Suprapubic skin (tissue), 3 donors: ENCODE data around the gene ANO9.

Experiments
- EP300 ChIP-seq: sonication (generic); formaldehyde crosslinking; IDR thresholded peaks from one replicate; pipeline ENCODE4 v1.6.1; 2017; ENCODE audit warnings: antibody characterized with exemption
- POLR2A ChIP-seq, 2 donors: fragments of 450-650 bp; IDR thresholded peaks; one replicate each; pipeline ENCODE4 v1.6.1; 2017; ENCODE audit warnings: antibody characterized with exemption in 2 of 2, mild to moderate bottlenecking in 2 of 2, moderate library complexity in 2 of 2
- TF ChIP-seq, protein P1 (sequence below), 2 donors: fragments of 200-600 bp in 1 of 2; fragments of 450-650 bp in 1 of 2; sonication (generic) in 1 of 2; IDR thresholded peaks; one replicate each; pipeline ENCODE4 v1.5.1; 2016 to 2019; ENCODE audit warnings: antibody characterized with exemption in 2 of 2, mild to moderate bottlenecking in 1 of 2, moderate library complexity in 1 of 2

DNA sequence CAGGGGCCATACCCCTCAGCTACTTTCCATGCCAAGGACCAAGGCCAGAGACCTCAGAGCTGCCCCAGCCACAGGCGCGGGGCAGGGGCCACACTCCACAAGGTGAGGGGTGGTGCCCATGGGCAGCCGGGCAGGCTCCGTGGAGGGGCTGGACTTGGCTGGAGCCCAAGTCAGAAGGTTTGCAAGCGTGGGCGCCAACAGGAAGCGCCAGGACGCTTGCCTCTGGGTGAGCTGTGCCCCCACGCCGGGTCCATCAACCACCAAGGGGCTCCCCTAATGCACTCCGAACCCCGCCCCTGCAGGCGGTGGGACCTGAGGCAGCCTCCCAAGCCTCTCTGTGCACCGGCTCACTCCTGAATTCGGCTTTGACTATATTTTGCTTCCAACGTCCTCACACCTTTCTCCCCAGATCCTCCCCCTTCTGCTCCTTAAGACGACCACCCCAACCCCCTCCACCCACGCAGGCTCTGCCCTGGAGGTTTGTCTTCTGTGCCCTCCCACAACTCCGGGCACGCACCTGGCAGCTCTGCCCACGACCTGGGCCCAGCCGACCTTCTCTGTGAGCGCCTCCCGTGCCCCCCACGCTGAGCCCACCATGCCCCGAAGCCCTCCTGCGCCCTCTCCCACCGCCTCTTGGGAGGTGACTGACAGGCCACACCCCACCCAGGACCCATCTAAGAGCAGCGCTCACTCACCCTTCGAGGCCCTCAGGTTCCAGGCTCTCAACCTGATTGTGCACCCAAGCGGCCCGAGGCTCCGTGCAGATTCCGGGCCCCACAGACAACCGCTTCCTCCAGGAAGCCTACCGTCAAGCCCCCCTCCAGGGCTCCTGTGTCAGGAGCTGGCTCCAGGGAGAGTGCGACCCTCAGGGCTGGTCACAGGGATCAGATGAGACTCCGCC, 50.4 kb downstream of the ANO9 start:
- TF ChIP-seq, protein P1, sequence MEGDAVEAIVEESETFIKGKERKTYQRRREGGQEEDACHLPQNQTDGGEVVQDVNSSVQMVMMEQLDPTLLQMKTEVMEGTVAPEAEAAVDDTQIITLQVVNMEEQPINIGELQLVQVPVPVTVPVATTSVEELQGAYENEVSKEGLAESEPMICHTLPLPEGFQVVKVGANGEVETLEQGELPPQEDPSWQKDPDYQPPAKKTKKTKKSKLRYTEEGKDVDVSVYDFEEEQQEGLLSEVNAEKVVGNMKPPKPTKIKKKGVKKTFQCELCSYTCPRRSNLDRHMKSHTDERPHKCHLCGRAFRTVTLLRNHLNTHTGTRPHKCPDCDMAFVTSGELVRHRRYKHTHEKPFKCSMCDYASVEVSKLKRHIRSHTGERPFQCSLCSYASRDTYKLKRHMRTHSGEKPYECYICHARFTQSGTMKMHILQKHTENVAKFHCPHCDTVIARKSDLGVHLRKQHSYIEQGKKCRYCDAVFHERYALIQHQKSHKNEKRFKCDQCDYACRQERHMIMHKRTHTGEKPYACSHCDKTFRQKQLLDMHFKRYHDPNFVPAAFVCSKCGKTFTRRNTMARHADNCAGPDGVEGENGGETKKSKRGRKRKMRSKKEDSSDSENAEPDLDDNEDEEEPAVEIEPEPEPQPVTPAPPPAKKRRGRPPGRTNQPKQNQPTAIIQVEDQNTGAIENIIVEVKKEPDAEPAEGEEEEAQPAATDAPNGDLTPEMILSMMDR (IDR thresholded peaks at IDR 0.05), result no peak
- TF ChIP-seq POLR2A (IDR thresholded peaks at IDR 0.05) (no peak), EP300 (no peak)
